ENCODE results near the gene DNAJC27. TPM values are rescaled to one million over a fixed set of nuclear protein-coding genes. Genes with fewer than 3 reads are reported as not detected.

Gene DNAJC27
- total RNA-seq, 1 donor from 2014 or later, result 5.3 TPM

GRCh38 chr2:24903161-24904103 lies 68.3 kb downstream of the DNAJC27 start:
- DNase-seq, result no peak

DNA sequence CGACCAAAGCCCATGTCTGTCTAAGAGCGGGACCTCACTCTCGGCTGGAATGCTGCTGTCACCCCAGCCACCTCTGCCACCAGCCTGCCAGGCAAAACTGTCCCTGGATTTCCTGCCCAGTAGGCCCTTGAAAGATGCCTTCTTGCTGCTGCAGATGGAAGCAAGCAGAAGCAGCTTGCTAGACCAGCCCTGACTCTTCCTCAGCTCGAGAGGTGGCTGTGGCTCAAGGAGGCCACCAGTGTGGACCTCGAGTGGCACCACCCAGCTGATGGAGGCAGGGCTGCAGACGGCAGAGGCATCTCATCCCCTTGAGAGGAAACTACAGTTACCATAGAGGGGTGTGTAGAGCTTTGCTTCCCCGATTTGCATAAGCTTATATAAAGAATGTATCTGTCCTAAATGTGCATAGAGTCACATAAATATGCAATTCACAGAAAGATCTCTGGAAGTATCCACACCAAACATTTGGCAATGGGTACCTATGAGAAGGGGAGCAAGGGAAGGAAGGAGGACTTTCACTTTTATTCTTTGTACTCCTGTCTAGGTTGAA lies 72.3 kb downstream of the DNAJC27 start:
- no peak for DNase-seq

- DNase-seq, result peak; percentile 16
These were observed 73.3 kb downstream of the DNAJC27 start for GRCh38 chr2:24898122-24899109.

GRCh38 chr2:24894750-24895149 lies 77.0 kb downstream of the DNAJC27 start:
- DNase-seq, result no peak

- DNase-seq, result no peak
These were observed 77.8 kb downstream of the DNAJC27 start for GRCh38 chr2:24893934-24894333.

Other genes starting within 250 kb of the DNAJC27 start
- 22.2 and 41.9 TPM in 2 replicates for gene PTRHD1, start 178.6 kb downstream of the DNAJC27 start, total RNA-seq
- gene CENPO, start 178.5 kb downstream of the DNAJC27 start, total RNA-seq, result 11.6 and 24.9 TPM in 2 replicates
- 18.2 and 33.4 TPM in 2 replicates for gene ADCY3, start 51.7 kb downstream of the DNAJC27 start, total RNA-seq
- gene EFR3B, start 70.1 kb upstream of the DNAJC27 start, total RNA-seq, result 1.3 and 2.0 TPM in 2 replicates
- gene POMC, start 196.6 kb upstream of the DNAJC27 start, total RNA-seq, result 2.8 and 3.2 TPM in 2 replicates